Renal cortex interstitium (tissue), 11 donors: ENCODE data around the gene NUCB1. TPM values are rescaled to one million over a fixed set of nuclear protein-coding genes. Genes with fewer than 3 reads are reported as not detected.
A peak's percentile ranks its signal among the peaks of the same experiment; 100 is the strongest.

ENCODE experiments used
- DNase-seq, 11 donors: peaks; one replicate each; pipeline ENCODE4 v3.0.0-alpha.2; 2013; ENCODE audit warnings: low read depth in 9 of 11, low spot score in 4 of 11; ENCODE audit errors: extremely low read depth in 1 of 11
- polyA plus RNA-seq, 3 donors: library from polyadenylated mRNA; unstranded; fragments of 120-200 nt; gene quantifications; one replicate each; pipeline ENCODE4 v1.2.1, GENCODE V29; 2013; ENCODE audit not compliant: insufficient read length in 3 of 3

NUCB1 gene
- polyA plus RNA-seq, 3 donors = 231 to 319 (median 307) TPM

- peak in 10 of 11 donors; percentile 73 to 86 (median 82) for DNase-seq
These were observed 65.9 kb downstream of the NUCB1 start for GRCh38 chr19:48965806-48966540.

- no peak for DNase-seq
These were observed 66.6 kb downstream of the NUCB1 start for GRCh38 chr19:48966541-48967345.

DNA sequence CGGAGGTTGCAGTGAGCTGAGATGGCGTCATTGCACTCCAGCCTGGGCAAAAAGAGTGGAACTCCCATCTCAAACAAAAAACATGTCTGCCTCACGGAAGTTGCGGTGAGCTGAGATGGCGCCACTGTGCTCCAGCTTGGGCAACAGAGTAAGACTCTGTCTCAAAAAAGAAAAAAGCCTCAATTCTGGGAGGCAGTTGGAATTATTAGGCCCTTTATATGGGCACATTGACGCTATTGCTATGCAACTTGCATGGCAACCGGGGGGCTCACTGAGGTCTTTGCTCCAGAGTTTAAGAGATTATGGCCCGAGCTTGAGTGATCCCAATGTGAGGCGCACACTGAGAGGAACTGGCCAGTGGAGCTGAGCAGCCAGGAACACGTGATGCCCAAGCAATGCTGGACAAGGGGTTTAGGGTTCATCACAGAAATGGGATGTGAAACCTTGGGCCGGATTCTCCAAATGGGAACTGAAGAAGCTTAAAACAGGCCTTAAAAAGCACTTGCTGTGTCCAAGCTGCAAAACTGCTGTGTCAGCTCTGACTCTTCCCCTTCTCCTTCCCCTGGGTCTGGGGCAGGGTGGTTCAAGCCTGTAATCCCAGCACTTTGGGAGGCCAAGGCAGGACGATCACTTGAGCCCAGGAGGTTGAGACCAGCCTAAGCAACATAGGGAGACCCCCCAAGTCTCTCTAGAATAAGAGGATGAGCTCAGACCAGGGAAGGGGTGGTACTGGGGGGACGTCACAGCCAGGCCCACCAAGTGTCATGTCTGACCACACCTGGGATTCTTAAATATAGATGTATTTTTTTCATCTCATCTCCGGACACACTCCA, 67.5 kb downstream of the NUCB1 start:
- DNase-seq = no peak

DNA sequence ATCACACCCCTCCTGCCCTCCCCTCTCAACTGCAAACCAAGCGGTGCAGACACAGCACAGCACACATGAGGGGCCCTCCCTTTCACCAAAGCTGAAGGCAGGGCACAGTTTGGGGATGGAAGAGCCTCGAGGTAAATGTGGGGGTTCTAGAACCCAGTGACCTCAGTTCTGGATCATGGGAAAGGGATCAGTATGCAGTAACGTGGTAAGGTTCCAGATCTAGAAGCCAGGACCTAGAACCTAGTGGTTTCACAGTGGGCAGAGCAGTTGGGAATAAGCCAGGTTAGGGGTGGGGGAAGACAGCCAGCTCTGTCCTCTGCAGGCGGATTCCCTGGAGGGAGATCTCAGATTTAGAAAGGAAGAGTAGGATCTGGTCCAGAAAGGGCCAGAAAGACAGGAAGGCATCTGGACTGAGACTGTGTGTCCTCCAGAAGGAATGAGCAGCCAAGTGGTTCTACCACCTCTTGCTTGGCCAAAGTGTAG, 68.1 kb downstream of the NUCB1 start:
- DNase-seq = no peak

GRCh38 chr19:48968813-48969218, 68.7 kb downstream of the NUCB1 start:
- no peak for DNase-seq

GRCh38 chr19:48969276-48970138, 69.4 kb downstream of the NUCB1 start:
- DNase-seq = no peak

DNA sequence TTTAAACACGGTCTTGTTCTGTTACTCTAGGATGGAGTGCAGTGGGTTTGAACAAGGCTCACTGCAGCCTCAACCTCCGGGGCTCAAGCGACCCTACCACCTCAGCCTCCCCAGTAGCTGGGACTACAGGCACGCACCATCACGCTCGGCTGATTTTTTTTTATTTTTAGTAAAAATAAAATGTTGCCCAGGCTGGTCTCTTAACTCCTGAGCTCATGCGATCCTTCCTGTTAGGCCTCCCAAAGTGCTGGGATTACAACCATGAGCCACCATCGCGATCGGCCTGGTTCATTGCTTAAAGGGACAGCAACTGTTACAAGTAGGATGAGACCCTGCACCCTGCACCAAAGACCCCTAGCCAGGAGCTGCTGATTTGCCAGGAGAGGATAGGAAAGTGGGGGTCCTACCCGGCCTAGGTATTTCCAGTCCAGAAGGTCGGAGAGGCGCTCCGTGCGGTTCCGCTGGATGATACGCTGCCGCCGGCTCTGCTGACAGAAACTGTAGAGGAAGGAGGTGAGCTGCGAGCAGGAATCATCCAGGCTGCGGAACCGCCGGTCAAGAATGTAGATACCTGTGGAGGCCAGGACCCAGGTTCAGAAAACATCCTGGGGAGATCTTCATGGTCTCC, 70.1 kb downstream of the NUCB1 start:
- DNase-seq = no peak

DNA sequence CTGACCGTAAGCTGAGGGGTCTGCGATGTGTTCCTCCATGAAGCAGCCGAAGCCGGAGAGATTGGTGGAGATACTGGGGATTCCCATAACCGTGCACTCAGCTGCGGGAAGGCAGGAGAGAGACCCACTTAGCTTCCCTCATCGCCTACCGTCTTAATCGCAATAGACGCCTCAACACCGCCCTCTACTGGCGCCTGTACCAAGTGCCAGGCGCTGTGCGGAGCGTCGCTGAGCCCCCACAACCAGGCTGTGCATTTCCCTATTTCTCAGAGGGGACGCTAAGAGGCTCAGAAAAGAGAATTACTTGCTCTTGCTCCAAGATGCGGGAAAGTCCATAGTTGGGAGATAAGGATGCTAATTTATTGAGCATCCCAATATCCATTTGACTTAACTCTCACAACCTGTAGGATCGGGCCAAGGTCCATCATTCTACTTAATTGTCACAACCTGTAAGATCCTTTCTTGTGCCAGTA, 70.8 kb downstream of the NUCB1 start:
- DNase-seq = peak in 7 of 11 donors; percentile 71 to 83 (median 78)

Other genes starting within 250 kb of the NUCB1 start
- gene NTN5, start 227.3 kb upstream of the NUCB1 start, polyA plus RNA-seq = 1 to 10 TPM in 2 of 3 donors, under 1 TPM in 1; 0.68 to 2.4 (median 1.5) TPM
- gene FUT2, start 204.3 kb upstream of the NUCB1 start, polyA plus RNA-seq = 1 to 10 TPM; 1.7 to 4.4 (median 1.8) TPM
- gene MAMSTR, start 180.6 kb upstream of the NUCB1 start, polyA plus RNA-seq = 1 to 10 TPM; 5.0 to 7.3 (median 6.5) TPM
- 10 to 100 TPM; 12.2 to 19.6 (median 16.6) TPM for gene RASIP1, start 159.7 kb upstream of the NUCB1 start, polyA plus RNA-seq
- gene IZUMO1, start 153.4 kb upstream of the NUCB1 start, polyA plus RNA-seq = 1 to 10 TPM in 1 of 3 donors, under 1 TPM in 2; 0.23 to 1.2 (median 0.41) TPM
- 1 to 10 TPM; 3.2 to 4.0 (median 3.3) TPM for gene FUT1, start 147.7 kb upstream of the NUCB1 start, polyA plus RNA-seq
- gene FGF21, start 144.8 kb upstream of the NUCB1 start, polyA plus RNA-seq = not detected
- gene BCAT2, start 89.3 kb upstream of the NUCB1 start, polyA plus RNA-seq = 10 to 100 TPM; 32.4 to 57.8 (median 44.8) TPM
- 10 to 100 TPM; 23.7 to 37.1 (median 30.1) TPM for gene HSD17B14, start 63.8 kb upstream of the NUCB1 start, polyA plus RNA-seq
- gene PLEKHA4, start 31.7 kb upstream of the NUCB1 start, polyA plus RNA-seq = 10 to 100 TPM; 20.6 to 29.6 (median 27.9) TPM
- 10 to 100 TPM; 35.1 to 45.2 (median 37.3) TPM for gene PPP1R15A, start 27.9 kb upstream of the NUCB1 start, polyA plus RNA-seq
- gene TULP2, start 1.6 kb upstream of the NUCB1 start, polyA plus RNA-seq = 1 to 10 TPM in 2 of 3 donors, under 1 TPM in 1; 0.67 to 1.4 (median 1.3) TPM
- 10 to 100 TPM in 1 of 3 donors, 1 to 10 TPM in 2; 6.5 to 10.7 (median 7.0) TPM for gene DHDH, start 33.4 kb downstream of the NUCB1 start, polyA plus RNA-seq
- 10 to 100 TPM; 64.7 to 84.6 (median 73.4) TPM for gene BAX, start 54.6 kb downstream of the NUCB1 start, polyA plus RNA-seq
- 1,000 to 10,000 TPM; 2,184 to 2,822 (median 2,594) TPM for gene FTL, start 65.0 kb downstream of the NUCB1 start, polyA plus RNA-seq
- 10 to 100 TPM; 40.6 to 55.4 (median 40.7) TPM for gene GYS1, start 93.0 kb downstream of the NUCB1 start, polyA plus RNA-seq
- gene RUVBL2, start 93.6 kb downstream of the NUCB1 start, polyA plus RNA-seq = 100 to 1,000 TPM in 1 of 3 donors, 10 to 100 TPM in 2; 77.9 to 106 (median 88.7) TPM
- gene LHB, start 116.8 kb downstream of the NUCB1 start, polyA plus RNA-seq = under 1 TPM in 1 of 3 donors, not detected in 2; 0.29 TPM
- not detected for gene CGB3, start 124.0 kb downstream of the NUCB1 start, polyA plus RNA-seq
- not detected for gene CGB2, start 131.6 kb downstream of the NUCB1 start, polyA plus RNA-seq
- not detected for gene CGB1, start 136.6 kb downstream of the NUCB1 start, polyA plus RNA-seq
- under 1 TPM in 1 of 3 donors, not detected in 2; 0.34 TPM for gene CGB5, start 143.5 kb downstream of the NUCB1 start, polyA plus RNA-seq
- gene CGB8, start 148.8 kb downstream of the NUCB1 start, polyA plus RNA-seq = not detected
- 1 to 10 TPM; 1.2 to 1.6 (median 1.5) TPM for gene CGB7, start 157.4 kb downstream of the NUCB1 start, polyA plus RNA-seq
- 1 to 10 TPM; 3.4 to 4.3 (median 4.2) TPM for gene NTF4, start 164.5 kb downstream of the NUCB1 start, polyA plus RNA-seq
- gene KCNA7, start 172.4 kb downstream of the NUCB1 start, polyA plus RNA-seq = under 1 TPM in 2 of 3 donors, not detected in 1; 0.06 to 0.09 TPM
- gene SNRNP70, start 185.1 kb downstream of the NUCB1 start, polyA plus RNA-seq = 100 to 1,000 TPM; 299 to 461 (median 336) TPM
- gene LIN7B, start 214.1 kb downstream of the NUCB1 start, polyA plus RNA-seq = 1 to 10 TPM; 6.8 to 8.7 (median 8.4) TPM
- under 1 TPM; 0.62 to 0.99 (median 0.97) TPM for gene C19orf73, start 218.8 kb downstream of the NUCB1 start, polyA plus RNA-seq
- gene PPFIA3, start 219.2 kb downstream of the NUCB1 start, polyA plus RNA-seq = 1 to 10 TPM; 4.7 to 8.4 (median 6.1) TPM